ENCODE measurements around the gene MOB2. TPM values are rescaled to one million over a fixed set of nuclear protein-coding genes. Genes with fewer than 3 reads are reported as not detected.

The MOB2 gene
- total RNA-seq, 3 donors from 2014 or later, result 54.9 to 108 (median 61.5) TPM

GRCh38 chr11:1520663-1521267, 34.2 kb upstream of the MOB2 start:
- no peak for ATAC-seq

GRCh38 chr11:1520209-1520662, 33.7 kb upstream of the MOB2 start:
- TF ChIP-seq CTCF (IDR thresholded peaks at IDR 0.05), result no peak
- peak in 1 of 3 donors; percentile 27 for DNase-seq
- ATAC-seq, result no peak
- Histone ChIP-seq H3K36me3 (ENCODE audit: low read depth) (no peaks in the 10 kb centered on the region), H3K4me1 (ENCODE audit: low read depth) (peaks cover 9% of the 10 kb centered on the region), H3K4me3 (no peak overlapping the region), H3K9me3 (no peaks in the 10 kb centered on the region)
- intact Hi-C loops (cut with DNase I, micrococcal nuclease), result no loop called here

More at GRCh38 chr11:1520663-1521267, 34.2 kb upstream of the MOB2 start:
- Histone ChIP-seq H3K9me3 (no peaks in the 10 kb centered on the region), H3K4me1 (ENCODE audit: low read depth) (peaks cover 4% of the 10 kb centered on the region), H3K4me3 (no peak overlapping the region), H3K36me3 (ENCODE audit: low read depth) (no peaks in the 10 kb centered on the region)
- DNase-seq, result no peak
- intact Hi-C loops (cut with DNase I, micrococcal nuclease), result no loop called here
- no peak for TF ChIP-seq CTCF (IDR thresholded peaks at IDR 0.05)

GRCh38 chr11:1519028-1520010, 32.7 kb upstream of the MOB2 start:
- DNase-seq (peak in 1 of 3 donors; percentile 15), ATAC-seq (no peak)
- H3K9me3 ChIP-seq, result no peaks in the 10 kb centered on the region
- no peaks in the 10 kb centered on the region for H3K36me3 ChIP-seq (ENCODE audit: low read depth)
- H3K4me3 ChIP-seq, result no peak overlapping the region
- intact Hi-C loops (cut with DNase I, micrococcal nuclease), result loop anchor here in 1 of 2 donors (10.0 kb wide), 3 partner anchors 55 to 405 kb away; no protein-coding TSS in a partner anchor
- peaks cover 10% of the 10 kb centered on the region for H3K4me1 ChIP-seq (ENCODE audit: low read depth)
- no peak for TF ChIP-seq CTCF (IDR thresholded peaks at IDR 0.05)

GRCh38 chr11:1518301-1518700, 31.7 kb upstream of the MOB2 start:
- ATAC-seq (no peak), DNase-seq (peak in 1 of 3 donors; percentile 38)
- intact Hi-C loops (cut with DNase I, micrococcal nuclease), result loop anchor here in 1 of 2 donors (10.0 kb wide), 3 partner anchors 54 to 404 kb away; no protein-coding TSS in a partner anchor
- no peak overlapping the region for H3K4me3 ChIP-seq
- H3K36me3 ChIP-seq (ENCODE audit: low read depth), result no peaks in the 10 kb centered on the region
- no peaks in the 10 kb centered on the region for H3K9me3 ChIP-seq
- peaks cover 10% of the 10 kb centered on the region for H3K4me1 ChIP-seq (ENCODE audit: low read depth)
- no peak for TF ChIP-seq CTCF (IDR thresholded peaks at IDR 0.05)

GRCh38 chr11:1517117-1518005, 30.8 kb upstream of the MOB2 start:
- DNase-seq, result peak in 1 of 3 donors; percentile 36
- Histone ChIP-seq H3K4me1 (ENCODE audit: low read depth) (peaks cover 10% of the 10 kb centered on the region), H3K9me3 (no peaks in the 10 kb centered on the region), H3K4me3 (no peak overlapping the region), H3K36me3 (ENCODE audit: low read depth) (no peaks in the 10 kb centered on the region)
- TF ChIP-seq CTCF (IDR thresholded peaks at IDR 0.05), result no peak
- intact Hi-C loops (cut with DNase I, micrococcal nuclease), result loop anchor here in 1 of 2 donors (10.0 kb wide), 3 partner anchors 53 to 403 kb away; no protein-coding TSS in a partner anchor
- no peak for ATAC-seq
